Measurements from ENCODE around the gene GPRIN2. TPM values are rescaled to one million over a fixed set of nuclear protein-coding genes. Genes with fewer than 3 reads are reported as not detected.
A peak's percentile ranks its signal among the peaks of the same experiment; 100 is the strongest.

The GPRIN2 gene
- polyA plus RNA-seq, 4 donors: 13.9 to 33.5 (median 20.1) TPM

DNA sequence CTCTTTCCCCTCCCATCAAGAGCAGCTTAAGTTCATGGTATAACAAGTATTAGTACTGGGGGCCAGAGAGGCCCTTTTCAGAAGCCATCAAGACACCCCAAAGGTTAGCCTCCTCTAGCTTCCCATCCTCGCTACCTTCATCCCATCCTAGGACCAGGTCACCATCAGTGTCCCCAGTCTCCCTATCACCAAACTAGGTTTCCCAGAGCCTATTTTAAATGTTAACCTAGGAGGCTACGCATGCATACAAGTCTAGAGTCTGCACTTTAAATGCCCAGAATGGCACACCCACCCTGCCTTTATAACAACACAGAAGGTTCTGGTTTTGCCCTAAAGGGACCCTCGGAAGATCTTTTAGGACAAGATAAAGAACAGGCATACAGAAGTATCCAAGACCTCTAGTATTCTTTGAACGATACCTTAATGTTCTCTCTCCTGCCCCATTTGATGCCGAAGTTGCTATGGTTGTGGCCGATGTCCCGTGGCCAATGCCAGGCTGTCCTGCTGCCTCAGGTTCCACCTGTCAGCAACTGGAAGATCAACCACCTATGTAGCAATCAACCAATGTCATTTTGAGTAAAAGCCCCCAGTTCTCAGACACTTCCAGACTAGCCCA, 2.2 kb downstream of the GPRIN2 start:
- DNase-seq: no peak
- 84 to 91% (median 90%) methylated on average over 7 of the region's 7 CpGs for WGBS, 3 donors
- Histone ChIP-seq H3K9me3 (ENCODE audit: control insufficient read depth in 2 of 2, insufficient read depth in 1 of 2, low read depth in 1 of 2, low read length in 1 of 2) (no peaks in the 10 kb centered on the region), H3K27me3 (ENCODE audit: control insufficient read depth in 3 of 3, insufficient read depth in 3 of 3, low read length in 3 of 3) (peaks cover 4 to 20% (median 15%) of the 10 kb centered on the region in 3 donors), H3K4me3 (ENCODE audit: low read depth in 1 of 3, low read length in 3 of 3) (no peak overlapping the region), H3K27ac (ENCODE audit: low read depth in 1 of 3, low read length in 2 of 3) (no peak overlapping the region), H3K36me3 (ENCODE audit: control insufficient read depth in 3 of 3, insufficient read depth in 2 of 3, low read depth in 1 of 3, low read length in 3 of 3) (peaks cover 0 to 40% (median 0%) of the 10 kb centered on the region in 3 donors), H3K4me1 (ENCODE audit: control insufficient read depth in 3 of 3, insufficient read depth in 2 of 3, low read depth in 1 of 3, low read length in 2 of 3) (peaks cover 0 to 9% (median 3%) of the 10 kb centered on the region in 3 donors)
- FAIRE-seq: no peak

- H3K27ac ChIP-seq (ENCODE audit: low read depth in 1 of 3, low read length in 2 of 3): no peak overlapping the region
- no peaks in the 10 kb centered on the region for H3K9me3 ChIP-seq (ENCODE audit: control insufficient read depth in 2 of 2, insufficient read depth in 1 of 2, low read depth in 1 of 2, low read length in 1 of 2)
- H3K4me1 ChIP-seq (ENCODE audit: control insufficient read depth in 3 of 3, insufficient read depth in 2 of 3, low read depth in 1 of 3, low read length in 2 of 3): peaks cover 0 to 9% (median 3%) of the 10 kb centered on the region in 3 donors
- 49 to 64% (median 58%) methylated on average over 2 of the region's 2 CpGs for WGBS, 3 donors
- no peak for FAIRE-seq
- no peak overlapping the region for H3K4me3 ChIP-seq (ENCODE audit: low read depth in 1 of 3, low read length in 3 of 3)
- DNase-seq: no peak
- H3K36me3 ChIP-seq (ENCODE audit: control insufficient read depth in 3 of 3, insufficient read depth in 2 of 3, low read depth in 1 of 3, low read length in 3 of 3): peaks cover 0 to 40% (median 0%) of the 10 kb centered on the region in 3 donors
- peaks cover 4 to 17% (median 15%) of the 10 kb centered on the region in 3 donors for H3K27me3 ChIP-seq (ENCODE audit: control insufficient read depth in 3 of 3, insufficient read depth in 3 of 3, low read length in 3 of 3)
Measured at GRCh38 chr10:46553238-46554049, 3.0 kb downstream of the GPRIN2 start.

DNA sequence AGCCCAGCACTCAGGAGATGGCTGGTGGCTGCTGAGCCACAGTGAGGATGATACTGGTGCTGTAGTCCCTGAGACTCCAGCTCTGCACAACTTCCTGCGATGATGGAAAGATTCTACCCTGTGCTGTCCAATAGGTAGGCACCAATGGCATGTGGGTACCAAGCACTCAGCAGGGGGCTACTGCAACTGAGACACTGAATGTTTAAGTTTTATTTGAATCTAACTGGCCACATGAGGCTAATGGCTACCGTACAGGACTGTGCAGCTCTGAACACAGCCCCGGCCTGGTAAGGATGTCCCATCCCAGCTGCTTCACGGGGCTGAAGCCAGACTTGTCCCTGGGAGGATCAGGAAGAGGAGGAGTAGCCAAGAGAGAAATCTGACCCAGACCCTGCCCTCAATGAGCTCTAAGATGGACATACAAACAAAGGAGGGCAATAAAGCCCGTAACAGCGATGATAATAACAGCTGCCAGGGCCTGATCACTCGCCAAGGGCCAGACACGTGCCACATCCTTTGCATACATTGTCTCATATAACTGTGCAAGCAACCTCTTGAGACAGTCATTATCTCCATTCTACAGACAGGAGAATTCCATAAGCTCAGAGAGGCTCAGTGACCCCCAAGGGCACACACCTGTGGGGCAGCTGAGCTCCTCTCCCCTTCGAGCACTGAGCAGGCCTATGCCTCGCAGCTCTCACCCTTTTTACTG, 3.8 kb downstream of the GPRIN2 start:
- Histone ChIP-seq H3K36me3 (ENCODE audit: control insufficient read depth in 3 of 3, insufficient read depth in 2 of 3, low read depth in 1 of 3, low read length in 3 of 3) (peaks cover 0 to 42% (median 0%) of the 10 kb centered on the region in 3 donors), H3K4me1 (ENCODE audit: control insufficient read depth in 3 of 3, insufficient read depth in 2 of 3, low read depth in 1 of 3, low read length in 2 of 3) (peaks cover 0 to 9% (median 3%) of the 10 kb centered on the region in 3 donors), H3K27me3 (ENCODE audit: control insufficient read depth in 3 of 3, insufficient read depth in 3 of 3, low read length in 3 of 3) (peaks cover 4 to 16% (median 13%) of the 10 kb centered on the region in 3 donors), H3K9me3 (ENCODE audit: control insufficient read depth in 2 of 2, insufficient read depth in 1 of 2, low read depth in 1 of 2, low read length in 1 of 2) (no peaks in the 10 kb centered on the region), H3K4me3 (ENCODE audit: low read depth in 1 of 3, low read length in 3 of 3) (no peak overlapping the region), H3K27ac (ENCODE audit: low read depth in 1 of 3, low read length in 2 of 3) (no peak overlapping the region)
- WGBS, 3 donors: 65 to 74% (median 66%) methylated on average over 10 of the region's 10 CpGs
- peak in 1 of 2 donors; percentile 48 for DNase-seq
- FAIRE-seq: no peak

DNA sequence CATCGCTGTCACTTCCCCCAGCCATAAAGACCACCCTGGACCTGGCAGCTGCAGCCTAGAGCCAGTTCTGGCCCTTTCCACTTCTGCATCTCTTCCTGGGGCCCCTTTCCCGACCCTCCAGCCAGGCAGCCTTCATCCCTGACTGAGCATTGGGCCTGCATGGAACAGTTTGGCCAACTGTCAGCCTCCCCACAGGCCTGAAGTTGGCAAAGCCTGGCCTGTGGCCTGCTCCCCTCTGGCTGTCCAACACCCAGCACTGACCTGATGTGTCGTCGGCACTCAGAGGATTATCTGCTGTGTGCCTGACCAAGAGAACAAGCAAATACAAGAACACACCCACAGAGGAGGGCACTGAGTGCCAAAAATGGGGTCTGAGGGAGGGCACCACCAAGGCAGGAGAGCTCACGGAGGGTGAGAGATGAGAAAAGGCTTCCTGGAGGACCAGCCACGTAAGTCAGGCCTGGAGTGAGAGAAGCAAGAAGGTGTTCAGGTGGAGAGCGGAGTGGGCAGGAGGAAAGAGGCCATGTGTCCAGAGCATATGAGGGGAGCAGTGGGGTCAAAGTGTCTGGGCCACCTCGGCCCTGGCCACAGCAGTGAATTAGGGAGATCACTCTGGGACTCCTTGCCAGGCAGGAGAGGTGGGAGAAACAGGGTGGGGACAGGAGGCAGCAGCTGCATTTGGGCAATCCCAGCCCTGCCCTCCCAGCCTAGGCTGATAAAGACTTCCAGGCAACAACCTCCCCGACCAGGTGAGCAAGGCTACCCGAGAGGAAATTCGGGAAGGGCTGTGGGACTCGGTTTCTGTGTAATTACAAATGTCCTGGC, 4.5 kb downstream of the GPRIN2 start:
- no peak for DNase-seq
- FAIRE-seq: no peak
- Histone ChIP-seq H3K9me3 (ENCODE audit: control insufficient read depth in 2 of 2, insufficient read depth in 1 of 2, low read depth in 1 of 2, low read length in 1 of 2) (no peaks in the 10 kb centered on the region), H3K4me1 (ENCODE audit: control insufficient read depth in 3 of 3, insufficient read depth in 2 of 3, low read depth in 1 of 3, low read length in 2 of 3) (peaks cover 0 to 9% (median 3%) of the 10 kb centered on the region in 3 donors), H3K36me3 (ENCODE audit: control insufficient read depth in 3 of 3, insufficient read depth in 2 of 3, low read depth in 1 of 3, low read length in 3 of 3) (peaks cover 0 to 44% (median 0%) of the 10 kb centered on the region in 3 donors), H3K4me3 (ENCODE audit: low read depth in 1 of 3, low read length in 3 of 3) (no peak overlapping the region), H3K27me3 (ENCODE audit: control insufficient read depth in 3 of 3, insufficient read depth in 3 of 3, low read length in 3 of 3) (peaks cover 0 to 9% (median 8%) of the 10 kb centered on the region in 3 donors), H3K27ac (ENCODE audit: low read depth in 1 of 3, low read length in 2 of 3) (no peak overlapping the region)
- 56 to 74% (median 58%) methylated on average over 12 of the region's 12 CpGs for WGBS, 3 donors

DNA sequence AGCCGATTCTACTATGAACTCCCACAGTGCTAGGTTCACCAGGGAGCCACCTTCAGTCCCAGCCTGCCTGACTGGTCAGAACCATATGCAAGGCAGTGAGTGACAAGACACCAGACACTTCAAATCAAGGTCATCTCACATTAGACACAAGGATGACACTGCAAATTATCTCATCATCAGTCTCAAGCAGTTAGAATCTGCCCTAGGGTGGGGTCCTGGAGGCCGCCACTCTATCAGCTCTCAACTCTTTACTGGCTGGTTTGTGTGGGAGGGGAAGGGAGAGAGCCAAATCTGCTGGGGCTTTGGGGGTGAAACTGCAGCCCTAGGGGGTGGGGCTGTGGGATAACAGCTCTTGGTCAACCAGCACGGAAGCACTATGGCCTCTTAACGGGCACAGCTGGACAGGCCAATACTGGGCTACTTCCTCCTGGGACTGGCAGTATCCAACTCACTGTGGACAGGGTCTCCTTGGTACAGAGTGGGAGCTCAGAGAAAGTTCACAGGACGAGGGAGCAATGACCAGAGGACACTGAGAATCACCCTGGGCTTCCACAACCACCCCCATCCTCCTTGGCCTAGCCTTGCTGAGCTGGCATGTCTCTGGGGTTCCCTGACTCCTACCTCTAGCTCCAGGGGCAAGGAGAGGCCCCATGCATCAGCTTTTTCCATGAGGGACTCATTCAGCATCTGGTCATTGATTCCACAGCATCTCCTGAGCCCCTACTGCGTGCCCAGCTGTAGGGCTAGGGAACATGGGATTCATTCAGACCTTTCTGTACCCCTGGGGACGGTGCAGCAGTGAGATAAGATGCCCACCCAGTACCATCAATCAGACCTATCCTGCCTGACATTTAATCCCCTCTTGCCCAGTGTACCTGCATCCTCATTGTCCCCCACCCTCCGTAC, 5.4 kb downstream of the GPRIN2 start:
- H3K9me3 ChIP-seq (ENCODE audit: control insufficient read depth in 2 of 2, insufficient read depth in 1 of 2, low read depth in 1 of 2, low read length in 1 of 2): no peaks in the 10 kb centered on the region
- H3K27me3 ChIP-seq (ENCODE audit: control insufficient read depth in 3 of 3, insufficient read depth in 3 of 3, low read length in 3 of 3): peaks cover 0 to 7% (median 7%) of the 10 kb centered on the region in 3 donors
- no peak for FAIRE-seq
- no peak overlapping the region for H3K27ac ChIP-seq (ENCODE audit: low read depth in 1 of 3, low read length in 2 of 3)
- H3K4me3 ChIP-seq (ENCODE audit: low read depth in 1 of 3, low read length in 3 of 3): no peak overlapping the region
- no peak for DNase-seq
- H3K36me3 ChIP-seq (ENCODE audit: control insufficient read depth in 3 of 3, insufficient read depth in 2 of 3, low read depth in 1 of 3, low read length in 3 of 3): peaks cover 0 to 44% (median 0%) of the 10 kb centered on the region in 3 donors
- 72 to 81% (median 77%) methylated on average over 8 of the region's 8 CpGs for WGBS, 3 donors
- peaks cover 0 to 9% (median 3%) of the 10 kb centered on the region in 3 donors for H3K4me1 ChIP-seq (ENCODE audit: control insufficient read depth in 3 of 3, insufficient read depth in 2 of 3, low read depth in 1 of 3, low read length in 2 of 3)

DNA sequence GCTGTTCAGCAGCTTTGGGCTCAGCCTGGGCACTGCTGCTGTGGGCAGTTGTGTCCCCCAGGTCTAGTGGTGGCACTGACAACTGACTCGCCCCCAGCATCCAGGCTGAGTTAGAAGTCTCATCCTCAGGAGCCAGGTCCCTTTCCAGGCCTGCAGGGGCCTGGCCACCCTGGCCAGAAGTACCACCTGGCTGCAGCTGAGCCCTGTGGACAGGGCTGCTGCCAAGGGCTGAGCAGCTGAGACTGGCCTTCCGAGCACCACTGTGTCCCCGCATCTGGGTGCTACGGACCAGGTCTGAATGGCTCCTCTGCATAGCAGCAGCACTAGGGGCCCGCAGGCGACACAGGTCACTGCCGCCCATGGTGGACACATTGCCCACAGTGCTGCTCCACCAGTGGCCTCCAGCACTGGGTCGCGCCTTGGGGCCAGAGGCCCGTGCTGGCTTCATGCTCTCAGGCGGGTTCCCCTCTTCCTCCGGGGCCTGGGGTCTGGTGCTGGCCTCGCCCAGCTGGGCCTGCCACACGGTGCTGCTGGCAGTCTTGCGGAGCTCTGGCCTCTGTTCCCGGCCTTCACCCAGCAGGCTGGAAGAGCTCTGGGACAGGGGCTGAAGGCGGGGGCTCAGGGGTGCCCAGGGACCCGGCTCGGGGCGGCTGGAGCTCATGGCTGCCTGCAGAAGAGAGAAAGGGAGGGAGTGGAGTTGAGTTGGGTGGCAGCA, 6.2 kb downstream of the GPRIN2 start:
- no peak for DNase-seq
- no peaks in the 10 kb centered on the region for H3K9me3 ChIP-seq (ENCODE audit: control insufficient read depth in 2 of 2, insufficient read depth in 1 of 2, low read depth in 1 of 2, low read length in 1 of 2)
- 80 to 86% (median 85%) methylated on average over 20 of the region's 20 CpGs for WGBS, 3 donors

More for the DNA sequence above, 6.2 kb downstream of the GPRIN2 start:
- peaks cover 0 to under 1% (median 0%) of the 10 kb centered on the region in 3 donors for H3K27me3 ChIP-seq (ENCODE audit: control insufficient read depth in 3 of 3, insufficient read depth in 3 of 3, low read length in 3 of 3)
- peaks cover 0 to 44% (median 0%) of the 10 kb centered on the region in 3 donors for H3K36me3 ChIP-seq (ENCODE audit: control insufficient read depth in 3 of 3, insufficient read depth in 2 of 3, low read depth in 1 of 3, low read length in 3 of 3)
- H3K4me3 ChIP-seq (ENCODE audit: low read depth in 1 of 3, low read length in 3 of 3): no peak overlapping the region
- no peak overlapping the region for H3K27ac ChIP-seq (ENCODE audit: low read depth in 1 of 3, low read length in 2 of 3)
- FAIRE-seq: no peak
- H3K4me1 ChIP-seq (ENCODE audit: control insufficient read depth in 3 of 3, insufficient read depth in 2 of 3, low read depth in 1 of 3, low read length in 2 of 3): peaks cover 0 to under 1% (median 0%) of the 10 kb centered on the region in 3 donors
